G401 (cell line): ENCODE measurements around the gene DCAF16. TPM values are rescaled to one million over a fixed set of nuclear protein-coding genes. Genes with fewer than 3 reads are reported as not detected.

ENCODE experiments used
- DNase-seq: peaks from one replicate; pipeline ENCODE4 v3.0.0-alpha.2; 2015; ENCODE audit warnings: low spot score
- in situ Hi-C: cut with HindIII; loops from 2 replicates; pipeline ENCODE4 v1.10.0; 2016; ENCODE audit warnings: low sequenced_read_pairs, mixed read lengths
- total RNA-seq: library from RNA; depleted of rRNA; stranded (reverse); fragments of >200 nt; shearing (Covaris generic); gene quantifications from 2 replicates; pipeline ENCODE4 v1.2.3, GENCODE V29; 2014

DCAF16 gene
- total RNA-seq, 1 experiment from 2014 or later: 33.5 TPM

DNA sequence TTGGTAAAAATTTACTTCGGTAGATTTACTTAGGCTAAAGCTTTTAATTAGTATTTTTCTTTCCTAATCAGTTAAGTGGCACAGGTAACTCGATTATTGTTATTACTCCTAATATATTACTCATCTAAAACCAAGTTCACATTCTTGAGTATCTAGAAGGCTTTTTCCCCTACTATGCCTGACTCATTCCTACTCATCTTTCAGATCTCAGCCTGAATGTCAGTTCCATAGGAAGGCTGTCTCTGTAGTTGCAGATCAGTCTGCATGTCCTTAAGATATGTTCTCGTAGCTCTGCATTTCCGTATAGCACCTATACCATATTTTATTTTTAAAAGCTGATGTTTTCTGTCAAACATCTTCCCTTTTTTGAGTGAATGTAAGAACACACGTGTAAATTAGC lies 23.2 kb downstream of the DCAF16 start:
- in situ Hi-C loops: no loop called here
- no peak for DNase-seq

DNA sequence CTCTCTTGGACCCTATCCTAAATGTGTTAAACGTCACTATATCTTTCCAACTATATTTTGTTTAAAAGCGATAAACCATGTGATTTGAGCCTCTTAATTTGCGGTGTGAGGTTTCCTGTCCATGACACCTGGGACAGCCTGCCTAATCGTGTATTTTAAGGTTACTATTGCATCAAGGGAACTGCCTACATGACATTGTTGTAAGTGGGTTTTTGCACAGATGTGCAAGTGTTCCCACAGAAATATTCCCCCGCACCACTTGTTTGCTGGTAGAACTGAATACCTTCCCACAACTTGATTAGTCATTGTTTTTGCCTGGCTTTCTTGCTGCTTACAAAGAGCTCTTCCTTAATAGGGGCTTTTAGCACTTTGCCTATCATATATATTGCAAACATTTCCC lies 24.0 kb downstream of the DCAF16 start:
- no peak for DNase-seq
- in situ Hi-C loops: no loop called here

DNA sequence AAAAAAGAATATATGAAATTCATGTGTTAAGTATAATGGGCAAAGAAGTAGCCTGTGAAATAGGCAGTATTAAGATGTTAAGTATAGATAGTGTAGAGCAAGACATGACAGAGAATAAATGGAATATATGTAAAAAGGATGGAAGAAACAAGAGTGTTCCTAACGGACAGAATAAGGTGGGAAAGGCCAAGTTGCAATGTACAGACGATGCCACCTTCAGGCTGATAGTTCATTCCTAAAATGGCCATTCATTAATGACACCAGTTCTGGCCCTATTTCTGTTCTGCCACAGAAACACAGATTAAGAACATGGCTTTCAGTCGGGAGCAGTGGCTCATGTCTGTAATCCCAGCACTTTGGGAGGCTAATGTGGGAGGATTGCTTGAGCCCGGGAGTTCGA lies 24.7 kb downstream of the DCAF16 start:
- DNase-seq: no peak
- in situ Hi-C loops: no loop called here

- in situ Hi-C loops: no loop called here
- DNase-seq: peak; percentile 24
Measured at GRCh38 chr4:17781300-17782287, 29.0 kb downstream of the DCAF16 start, which contains the start of gene FAM184B. Gene FAM184B (minus strand): TSS chr4:17781621. CDS start chr4:17781299, 322 bp downstream.

DNA sequence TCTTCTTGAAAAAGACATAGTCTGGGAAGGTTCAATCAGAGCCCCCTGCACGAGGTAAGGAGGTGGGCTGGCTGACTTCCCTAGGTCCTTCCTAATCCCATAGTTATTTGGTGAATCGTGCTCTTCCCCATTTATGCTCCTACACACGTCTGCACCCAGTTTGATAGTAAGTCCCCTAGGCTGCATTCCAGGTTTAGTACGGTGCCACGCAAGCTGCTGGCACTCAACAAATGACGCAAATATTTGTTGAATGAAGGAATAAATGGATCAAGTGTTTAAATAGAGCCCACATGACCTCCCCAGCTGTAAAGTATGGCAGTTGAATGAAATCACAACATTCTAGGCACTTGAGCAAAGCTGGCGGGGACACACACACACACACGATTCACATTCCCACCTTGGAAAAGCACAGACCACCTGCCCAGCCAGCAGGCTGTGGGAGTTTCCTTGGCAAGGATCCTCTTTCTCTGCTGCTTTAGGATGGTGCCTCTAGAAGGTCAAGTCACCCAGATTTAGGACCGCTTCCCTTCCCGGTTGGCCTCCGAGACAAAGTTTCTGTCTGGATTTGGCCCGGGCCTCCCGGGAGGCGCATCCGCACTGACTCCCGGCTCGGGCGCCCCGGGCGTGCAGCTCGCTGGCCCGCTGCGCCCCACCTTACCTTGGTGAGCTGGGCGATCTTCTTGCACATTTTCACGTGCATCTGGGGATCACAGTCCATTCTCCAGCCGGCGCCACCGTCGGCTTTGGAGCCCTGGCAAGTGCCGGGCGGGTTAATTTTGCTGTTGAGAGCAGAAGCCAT lies 29.9 kb downstream of the DCAF16 start:
- DNase-seq: no peak
- in situ Hi-C loops: no loop called here

- in situ Hi-C loops: no loop called here
- DNase-seq: no peak
Measured at GRCh38 chr4:17778431-17778830, 32.1 kb downstream of the DCAF16 start.

DNA sequence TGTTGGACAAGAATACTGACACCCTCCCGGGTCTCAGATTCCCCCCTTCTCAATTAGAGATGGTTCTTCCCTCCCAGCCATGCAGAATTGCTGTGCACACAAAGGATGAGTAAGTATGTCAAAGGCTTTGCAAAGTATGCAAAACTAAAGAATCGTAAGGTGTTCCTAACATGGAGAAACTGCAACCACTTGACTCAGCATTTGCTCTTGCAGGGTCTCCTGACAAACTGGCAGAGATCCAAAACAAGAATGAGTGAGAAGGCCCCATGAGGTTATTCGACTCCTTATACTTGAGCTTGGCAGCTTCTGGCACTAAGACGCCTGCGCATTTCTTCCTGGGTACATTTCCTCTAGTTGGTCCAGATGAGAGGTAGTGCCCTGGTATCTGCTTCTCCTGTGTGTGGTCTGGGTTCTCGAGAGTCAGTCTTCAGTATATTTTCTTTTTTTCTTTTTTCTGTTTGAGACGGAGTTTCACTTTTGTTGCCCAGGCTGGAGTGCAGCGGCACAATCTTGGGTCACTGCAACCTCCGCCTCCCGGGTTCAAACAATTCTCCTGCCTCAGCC lies 37.3 kb downstream of the DCAF16 start:
- in situ Hi-C loops: no loop called here
- DNase-seq: no peak

DNA sequence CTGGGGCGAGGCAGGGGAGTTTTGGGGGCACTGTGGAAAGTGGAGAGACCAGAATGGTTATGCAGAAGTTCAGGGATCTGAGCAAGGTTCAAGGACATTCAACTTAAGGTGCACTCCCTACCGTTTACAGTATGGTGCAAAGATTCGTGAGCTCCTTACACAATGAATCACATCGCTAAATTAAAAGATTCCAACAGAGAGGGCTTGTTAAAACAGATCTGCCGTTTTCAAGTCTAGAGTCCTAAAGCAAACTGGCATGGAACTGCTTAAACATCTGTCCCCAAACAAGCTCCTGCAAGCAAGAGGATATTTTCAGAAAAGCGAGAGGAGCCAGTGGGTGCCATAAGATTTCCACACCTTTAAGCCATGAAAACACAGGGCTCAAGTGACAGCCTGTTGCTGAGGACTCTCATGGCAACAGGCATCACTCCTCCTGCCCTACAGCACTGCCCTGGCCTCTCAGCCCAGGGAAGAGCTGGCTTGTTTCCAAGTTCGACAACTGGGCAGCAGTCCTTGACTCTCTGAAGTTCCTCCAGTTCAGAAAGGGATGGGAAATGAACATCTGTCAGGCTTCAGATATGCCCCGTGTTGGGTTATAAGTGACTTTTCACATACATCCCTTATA lies 39.2 kb downstream of the DCAF16 start:
- in situ Hi-C loops: no loop called here
- DNase-seq: no peak

- in situ Hi-C loops: no loop called here
- DNase-seq: no peak
Measured at GRCh38 chr4:17770845-17771244, 39.7 kb downstream of the DCAF16 start.

DNA sequence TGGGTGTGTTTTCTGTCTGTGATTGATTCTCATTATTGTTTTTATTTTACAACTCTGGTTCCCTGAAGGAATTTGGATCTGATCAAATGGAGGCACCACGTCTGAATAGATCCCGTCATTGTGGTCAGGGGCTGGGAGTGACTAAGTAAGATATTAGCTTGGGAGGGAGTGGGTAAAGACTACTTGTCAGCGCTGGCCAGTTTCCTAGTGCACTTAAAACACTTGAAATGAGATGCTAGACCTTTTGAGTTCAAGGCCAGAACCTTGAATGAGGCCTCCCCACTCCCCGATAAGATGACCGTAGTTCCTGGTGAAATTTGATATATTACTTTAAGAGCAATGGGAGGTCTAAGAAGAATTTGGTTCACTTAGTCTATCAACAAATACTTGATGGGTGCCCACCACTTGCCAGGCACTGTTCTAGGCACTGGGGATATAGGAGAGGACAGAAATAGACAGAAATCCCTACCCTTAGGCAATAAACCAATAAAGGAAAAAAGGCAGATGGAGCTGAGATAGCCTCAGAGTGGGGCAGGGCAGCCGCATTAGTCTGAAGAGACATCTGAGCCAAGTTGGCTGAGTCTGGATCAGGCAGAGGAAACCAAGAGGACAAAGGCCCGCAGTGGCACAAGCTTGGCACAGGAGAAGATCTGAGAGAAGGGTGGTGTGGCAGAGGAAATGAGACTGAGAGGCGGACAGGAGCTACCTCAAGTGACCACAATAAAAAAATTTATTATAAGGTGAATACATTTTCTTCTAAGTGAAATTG lies 41.0 kb downstream of the DCAF16 start:
- peak; percentile 40 for DNase-seq
- in situ Hi-C loops: no loop called here

GRCh38 chr4:17766826-17767458 lies 43.6 kb downstream of the DCAF16 start:
- in situ Hi-C loops: no loop called here
- no peak for DNase-seq

DNA sequence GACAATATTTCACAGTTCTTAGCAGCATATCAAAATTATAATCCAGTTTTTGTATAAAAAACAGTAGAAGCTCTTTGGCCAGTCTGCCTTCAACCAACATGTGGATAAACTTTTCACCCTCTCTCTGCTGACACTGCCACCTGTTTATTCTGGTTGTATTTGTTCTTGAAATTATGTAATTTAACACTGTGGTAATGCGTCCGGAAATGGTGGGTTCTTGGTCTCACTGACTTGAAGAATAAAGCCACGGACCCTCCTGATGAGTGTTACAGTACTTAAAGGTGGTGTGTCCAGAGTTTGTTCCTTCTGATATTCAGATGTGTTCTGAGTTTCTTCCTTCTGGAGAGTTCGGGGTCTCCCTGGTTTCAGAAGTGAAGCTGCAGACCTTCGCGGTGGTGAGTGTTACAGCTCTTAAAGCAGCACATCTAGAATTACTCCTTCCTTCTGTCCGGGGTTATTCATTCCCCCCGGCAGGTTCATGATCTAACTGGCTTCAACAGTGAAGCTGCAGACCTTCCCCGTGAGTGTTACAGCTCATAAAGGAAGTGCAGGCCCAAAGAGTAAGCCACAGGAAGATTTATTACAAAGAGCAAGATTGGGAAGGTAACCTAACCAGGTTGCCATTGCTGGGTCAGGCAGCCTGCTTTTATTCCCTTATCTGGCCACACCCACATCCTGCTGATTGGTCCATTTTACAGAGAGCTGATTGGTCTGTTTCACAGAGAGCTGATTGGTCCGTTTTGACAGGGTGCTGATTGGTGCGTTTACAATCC lies 44.9 kb downstream of the DCAF16 start:
- in situ Hi-C loops: no loop called here
- DNase-seq: no peak

- in situ Hi-C loops: no loop called here
- DNase-seq: no peak
Measured at GRCh38 chr4:17763931-17764330, 46.6 kb downstream of the DCAF16 start.

- DNase-seq: no peak
- in situ Hi-C loops: no loop called here
Measured at GRCh38 chr4:17763416-17763815, 47.1 kb downstream of the DCAF16 start.

GRCh38 chr4:17762726-17763125 lies 47.8 kb downstream of the DCAF16 start:
- in situ Hi-C loops: no loop called here
- peak; percentile 14 for DNase-seq

- in situ Hi-C loops: no loop called here
- no peak for DNase-seq
Measured at GRCh38 chr4:17761062-17761461, 49.5 kb downstream of the DCAF16 start.

DNA sequence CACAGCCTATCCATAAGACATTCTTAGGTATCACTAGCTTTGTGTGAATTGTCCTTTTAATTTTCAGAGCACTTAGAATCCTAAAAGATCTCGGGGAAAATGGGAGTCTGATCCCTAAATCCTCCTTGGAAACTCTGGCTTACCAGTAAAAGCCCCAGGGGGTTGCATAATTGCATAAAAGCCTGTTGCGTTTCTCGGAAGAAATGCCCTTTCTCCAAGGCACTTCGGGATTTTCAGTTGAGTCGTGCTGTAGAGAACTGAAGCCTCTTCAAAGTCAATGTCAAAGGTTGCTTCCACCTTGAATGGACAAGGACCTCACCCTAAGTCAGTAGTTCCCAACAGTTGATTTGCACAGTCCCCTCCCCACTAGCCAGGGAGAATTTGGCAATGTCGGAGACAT lies 49.9 kb downstream of the DCAF16 start:
- in situ Hi-C loops: no loop called here
- no peak for DNase-seq

DNA sequence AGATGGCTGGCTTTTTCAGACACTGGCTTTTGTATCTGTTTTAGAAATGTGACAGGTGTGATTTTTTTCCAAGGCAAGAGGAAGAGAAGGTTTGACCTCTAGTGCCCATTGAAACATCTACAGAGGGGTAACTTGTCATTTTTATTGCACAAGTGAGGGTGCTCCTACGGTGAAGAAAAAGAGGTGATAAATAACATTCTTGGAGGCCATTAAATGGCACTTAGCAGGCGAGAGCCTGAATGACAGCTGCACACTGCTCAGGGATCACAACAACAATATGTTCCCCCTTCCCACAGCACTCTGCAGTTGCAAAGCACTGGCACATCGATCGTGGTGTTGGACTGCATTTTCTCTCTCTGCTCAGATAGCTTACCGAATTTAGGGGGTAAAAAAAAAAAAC lies 52.1 kb downstream of the DCAF16 start:
- in situ Hi-C loops: no loop called here
- no peak for DNase-seq
